IMR-90 (cell line): ENCODE results near the gene C19orf47. TPM values are rescaled to one million over a fixed set of nuclear protein-coding genes. Genes with fewer than 3 reads are reported as not detected.

Source experiments
- ATAC-seq: fragments of 200-7000 bp; cut with Tn5 transposase; 2 replicates; pipeline ENCODE4 v1.9.1; 2020; ENCODE audit warnings: low read depth, mild to moderate bottlenecking, moderate library complexity
- BruUV-seq: library from RNA; stranded (reverse); fragments of 400-500 nt; replicated peaks from 2 replicates; lab custom pipeline; 2021; lab: Mats Ljungman, UMichigan
- CTCF ChIA-PET: fragments of 300-600 bp; formaldehyde crosslinking; extraction: SDS; loops from one replicate; lab custom pipeline; 2021; ENCODE audit warnings: antibody characterized with exemption; lab: Yijun Ruan, JAX
- POLR2A ChIA-PET: fragments of 300-600 bp; sonication (Branson Sonifier 250); formaldehyde crosslinking; loops from one replicate; lab custom pipeline; 2022; ENCODE audit warnings: antibody characterized with exemption; ENCODE audit not compliant: unreplicated experiment; lab: Charles Lee
- DNase-seq: peaks from one replicate; pipeline ENCODE4 v3.0.0; 2013
- H2AFZ ChIP-seq: replicated peaks from 2 replicates; pipeline ENCODE3; 2013; ENCODE audit warnings: low read length, mild to moderate bottlenecking; ENCODE audit not compliant: poor library complexity
- H2AK5ac ChIP-seq: 2 replicates; pipeline ENCODE4 v1.6.1; 2013; ENCODE audit warnings: low read depth, low read length, inconsistent platforms
- H2AK9ac ChIP-seq: replicated peaks from 2 replicates; pipeline ENCODE3; 2013; ENCODE audit warnings: mild to moderate bottlenecking, low read depth, low read length, moderate library complexity; ENCODE audit not compliant: poor library complexity
- H2BK120ac ChIP-seq: 2 replicates; pipeline ENCODE4 v1.6.1; 2013; ENCODE audit warnings: low read depth, low read length, inconsistent platforms
- H2BK15ac ChIP-seq: 3 replicates; pipeline ENCODE4 v1.6.1; 2013; ENCODE audit warnings: low read depth, low read length, inconsistent platforms
- H2BK20ac ChIP-seq: 2 replicates; pipeline ENCODE4 v1.6.1; 2013; ENCODE audit warnings: low read depth, mild to moderate bottlenecking, inconsistent platforms, low read length, moderate library complexity
- H2BK5ac ChIP-seq: 2 replicates; pipeline ENCODE4 v1.6.1; 2013; ENCODE audit warnings: mild to moderate bottlenecking, low read depth, low read length, inconsistent platforms; ENCODE audit not compliant: poor library complexity, severe bottlenecking
- H3K14ac ChIP-seq: replicated peaks from 2 replicates; pipeline ENCODE4 v1.6.1; 2013; ENCODE audit warnings: low read depth, low read length, inconsistent platforms
- H3K18ac ChIP-seq: 2 replicates; pipeline ENCODE4 v1.6.1; 2013; ENCODE audit warnings: low read depth, low read length, control low read depth
- H3K23ac ChIP-seq: 2 replicates; pipeline ENCODE4 v1.6.1; 2013; ENCODE audit warnings: low read depth, low read length, inconsistent platforms
- H3K27ac ChIP-seq: 2 replicates; pipeline ENCODE4 v1.5.1; 2013; ENCODE audit warnings: mild to moderate bottlenecking, control low read depth, low read length; ENCODE audit not compliant: insufficient read depth
- H3K27me3 ChIP-seq: 2 replicates; pipeline ENCODE4 v1.6.1; 2013; ENCODE audit warnings: low read length; ENCODE audit not compliant: control insufficient read depth, insufficient read depth
- H3K36me3 ChIP-seq: 2 replicates; pipeline ENCODE4 v1.6.1; 2013; ENCODE audit warnings: low read length, mixed read lengths; ENCODE audit not compliant: control insufficient read depth, insufficient read depth
- H3K4ac ChIP-seq: 2 replicates; pipeline ENCODE4 v1.6.1; 2013; ENCODE audit warnings: low read depth, low read length, inconsistent platforms
- H3K4me1 ChIP-seq: 2 replicates; pipeline ENCODE4 v1.6.1; 2013; ENCODE audit warnings: low read length, mixed read lengths; ENCODE audit not compliant: control insufficient read depth, insufficient read depth
- H3K4me2 ChIP-seq: 2 replicates; pipeline ENCODE4 v1.6.1; 2013; ENCODE audit warnings: low read depth, mild to moderate bottlenecking, control low read depth, low read length, moderate library complexity
- H3K4me3 ChIP-seq: 2 replicates; pipeline ENCODE4 v1.5.1; 2013; ENCODE audit warnings: low read depth, mild to moderate bottlenecking, control low read depth, low read length, moderate library complexity; ENCODE audit not compliant: insufficient read depth
- H3K56ac ChIP-seq: 2 replicates; pipeline ENCODE4 v1.6.1; 2013; ENCODE audit warnings: low read length, inconsistent platforms; ENCODE audit not compliant: insufficient read depth; ENCODE audit errors: extremely low read depth
- H3K79me1 ChIP-seq, 2 experiments: 2 replicates each; pipeline ENCODE4 v1.6.1; 2013; ENCODE audit warnings: low read length in 2 of 2, inconsistent platforms in 1 of 2, low read depth in 1 of 2
- H3K9ac ChIP-seq: 2 replicates; pipeline ENCODE4 v1.6.1; 2013; ENCODE audit warnings: low read depth, low read length, control low read depth
- H3K9me1 ChIP-seq: 2 replicates; pipeline ENCODE4 v1.6.1; 2013; ENCODE audit warnings: low read length, inconsistent platforms; ENCODE audit not compliant: insufficient read depth
- H3K9me3 ChIP-seq: 2 replicates; pipeline ENCODE4 v1.6.1; 2013; ENCODE audit warnings: low read length; ENCODE audit not compliant: control insufficient read depth, insufficient read depth
- H4K20me1 ChIP-seq: 2 replicates; pipeline ENCODE4 v1.6.1; 2013; ENCODE audit warnings: low read length, inconsistent platforms; ENCODE audit not compliant: insufficient read depth
- H4K5ac ChIP-seq: 2 replicates; pipeline ENCODE4 v1.6.1; 2013; ENCODE audit warnings: mild to moderate bottlenecking, low read depth, low read length, control low read depth
- H4K8ac ChIP-seq, 2 experiments: 2 replicates each; pipeline ENCODE4 v1.6.1; 2013; ENCODE audit warnings: low read depth in 2 of 2, low read length in 2 of 2, control low read depth in 1 of 2, inconsistent platforms in 1 of 2
- H4K91ac ChIP-seq: 2 replicates; pipeline ENCODE4 v1.6.1; 2013; ENCODE audit warnings: low read depth, low read length, inconsistent platforms; ENCODE audit not compliant: insufficient read depth
- CEBPB ChIP-seq: IDR thresholded peaks from 2 replicates; pipeline ENCODE4 v1.6.1; 2012; ENCODE audit warnings: low read depth, low read length, improper control_type of control experiment
- MAZ ChIP-seq: IDR thresholded peaks from 2 replicates; pipeline ENCODE4 v1.6.1; 2012; ENCODE audit warnings: low read depth, mild to moderate bottlenecking, low read length, improper control_type of control experiment, moderate library complexity, borderline replicate concordance
- RCOR1 ChIP-seq: IDR thresholded peaks from 2 replicates; pipeline ENCODE4 v1.6.1; 2012; ENCODE audit warnings: mild to moderate bottlenecking, low read length, improper control_type of control experiment; ENCODE audit not compliant: insufficient replicate concordance
- WGBS, 2 experiments: methylation state at CpG; one replicate each; pipeline versions ENCODE4 v1.1.5 to v1.1.7; 2013; ENCODE audit warnings: missing lambda C conversion rate in 2 of 2; ENCODE audit not compliant: insufficient read length in 1 of 2; ENCODE audit errors: extremely low coverage in 2 of 2; 5-methylcytosine and 5-hydroxymethylcytosine counted together
- dilution Hi-C: fragments of 300-500 bp; cut with HindIII; formaldehyde crosslinking; loops from one replicate; pipeline ENCODE4 v1.14.3; 2018; ENCODE audit warnings: low sequenced_read_pairs; ENCODE audit not compliant: unreplicated experiment
- in situ Hi-C: fragments of 300-500 bp; cut with MboI; formaldehyde crosslinking; loops from 3 replicates; pipeline ENCODE4 v1.14.3; 2019; ENCODE audit warnings: low sequenced_read_pairs, inconsistent platforms, mixed read lengths
- intact Hi-C: fragments of 100-400 bp; cut with micrococcal nuclease; formaldehyde crosslinking; loops from 2 replicates; pipeline ENCODE4 v1.10.0; 2022
- polyA plus RNA-seq, 3 experiments: library from polyadenylated mRNA; depleted of rRNA; stranded (reverse); fragments of >200 nt; gene quantifications; 2 replicates each; pipeline ENCODE4 v1.2.3, GENCODE V29; 2012; ENCODE audit warnings: low replicate concordance in 1 of 3
- total RNA-seq: library from RNA; depleted of rRNA; stranded (reverse); fragments of >200 nt; gene quantifications from 2 replicates; pipeline ENCODE4 v1.2.3, GENCODE V29; 2012

C19orf47 gene
- total and polyA plus RNA-seq, 2 of the 4 experiments (the other 2 are of a cell fraction) = 3.6 to 16.3 TPM

DNA sequence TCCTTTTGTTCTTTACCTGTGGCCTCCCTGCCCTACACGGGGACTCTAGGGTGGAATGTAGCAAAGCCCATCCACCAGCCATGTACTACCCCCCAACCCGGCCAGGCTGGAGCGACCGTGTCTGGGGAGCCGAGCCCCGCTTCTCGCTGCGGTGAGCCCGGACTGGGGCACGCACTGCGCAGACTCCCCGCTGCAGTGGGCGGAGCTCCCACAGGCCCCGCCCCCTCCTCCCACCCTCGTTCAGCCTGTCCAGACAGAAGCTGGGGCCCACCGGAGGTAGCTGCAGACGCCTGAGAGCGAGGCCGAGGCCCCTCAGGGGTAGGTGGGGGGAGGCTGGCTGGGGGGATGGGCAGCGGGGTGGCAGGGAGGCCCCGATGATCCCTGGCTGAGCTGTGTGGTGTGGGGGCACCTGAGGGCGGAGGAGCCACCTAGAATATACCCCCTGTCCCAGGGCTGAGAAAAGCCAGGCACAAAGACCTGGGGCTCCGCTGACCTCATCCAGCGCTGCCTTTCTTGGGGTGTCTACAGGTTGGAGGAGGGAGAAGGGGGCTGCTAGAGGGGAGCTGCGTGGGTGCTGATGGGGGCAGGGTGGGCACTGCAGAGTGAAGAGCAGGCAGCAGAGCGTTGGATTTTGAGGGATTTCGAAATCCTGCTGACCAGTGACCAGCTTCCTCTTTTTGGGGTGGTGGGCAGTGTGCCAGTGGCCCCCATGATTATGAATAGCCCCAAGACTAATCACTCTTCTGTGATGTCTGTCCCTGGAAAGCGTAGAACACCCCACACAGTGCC, 17.6 kb upstream of the C19orf47 start:
- H4K8ac ChIP-seq = peak overlapping the region; percentile 66 to 99
- WGBS, 2 experiments = 0% methylated on average over 3 of the region's 28 CpGs; no CpG with 5 or more reads in 1 of the 2 experiments
- dilution Hi-C loops (no loop called here), in situ Hi-C loops (no loop called here), intact Hi-C loops (no loop called here)
- TF ChIP-seq RCOR1 (no peak), MAZ (peak; percentile 14; the same call in 1 of the 2 replicates), CEBPB (peak; percentile 70)
- peak overlapping the region; percentile 65 for H4K5ac ChIP-seq
- H3K9ac ChIP-seq = peak overlapping the region; percentile 93
- peak overlapping the region; percentile 85 for H3K27ac ChIP-seq
- peak overlapping the region; percentile 72 for H3K4me3 ChIP-seq
- H3K79me1 ChIP-seq = peaks cover 9 to 32% of the 10 kb centered on the region in 2 experiments
- no peaks in the 10 kb centered on the region for H4K20me1 ChIP-seq
- no peak overlapping the region for H2BK20ac ChIP-seq
- peaks cover 31% of the 10 kb centered on the region for H3K36me3 ChIP-seq
- ATAC-seq (peak; percentile 97), DNase-seq (peak; percentile 71)
- H3K23ac ChIP-seq = peak overlapping the region; percentile 64
- peak overlapping the region; percentile 94 for H3K4me2 ChIP-seq
- peak overlapping the region; percentile 90 for H2AFZ ChIP-seq
- H2AK5ac ChIP-seq = peak overlapping the region; percentile 81
- H3K9me1 ChIP-seq = peaks cover 12% of the 10 kb centered on the region
- H2BK120ac ChIP-seq = 0 out of 2 replicates have a peak overlapping the region, but pooled peaks have one; percentile 46
- H3K14ac ChIP-seq = peak overlapping the region; percentile 89
- H2BK5ac ChIP-seq = peak overlapping the region; percentile 63
- peak overlapping the region; percentile 21 for H2AK9ac ChIP-seq
- H2BK15ac ChIP-seq = no peak overlapping the region; the same call in 2 of the 3 replicates
- no peaks in the 10 kb centered on the region for H3K27me3 ChIP-seq
- peaks cover 10% of the 10 kb centered on the region for H3K4me1 ChIP-seq
- CTCF ChIA-PET = interaction anchor here (0.6 kb wide), 1 partner anchor 61 kb away, joined by 3 read pairs; no protein-coding TSS in a partner anchor
- peak overlapping the region; percentile 65 for H3K4ac ChIP-seq
- POLR2A ChIA-PET = interaction anchor here (0.6 to 1.0 kb wide), 2 partner anchors 18 to 68 kb away, joined by 3 to 16 read pairs; partner anchors contain the start of genes C19orf47 and PLD3
- H4K91ac ChIP-seq = peak overlapping the region; percentile 48; the same call in 1 of the 2 replicates
- 0 out of 2 replicates have a peak overlapping the region, but pooled peaks have one; percentile 42 for H3K56ac ChIP-seq
- BruUV-seq = no TSS peak
- H3K9me3 ChIP-seq = no peaks in the 10 kb centered on the region
- H3K18ac ChIP-seq = peak overlapping the region; percentile 76; the same call in 1 of the 2 replicates
